ENCODE results near the gene BGLAP.

- TF ChIP-seq, protein P1, sequence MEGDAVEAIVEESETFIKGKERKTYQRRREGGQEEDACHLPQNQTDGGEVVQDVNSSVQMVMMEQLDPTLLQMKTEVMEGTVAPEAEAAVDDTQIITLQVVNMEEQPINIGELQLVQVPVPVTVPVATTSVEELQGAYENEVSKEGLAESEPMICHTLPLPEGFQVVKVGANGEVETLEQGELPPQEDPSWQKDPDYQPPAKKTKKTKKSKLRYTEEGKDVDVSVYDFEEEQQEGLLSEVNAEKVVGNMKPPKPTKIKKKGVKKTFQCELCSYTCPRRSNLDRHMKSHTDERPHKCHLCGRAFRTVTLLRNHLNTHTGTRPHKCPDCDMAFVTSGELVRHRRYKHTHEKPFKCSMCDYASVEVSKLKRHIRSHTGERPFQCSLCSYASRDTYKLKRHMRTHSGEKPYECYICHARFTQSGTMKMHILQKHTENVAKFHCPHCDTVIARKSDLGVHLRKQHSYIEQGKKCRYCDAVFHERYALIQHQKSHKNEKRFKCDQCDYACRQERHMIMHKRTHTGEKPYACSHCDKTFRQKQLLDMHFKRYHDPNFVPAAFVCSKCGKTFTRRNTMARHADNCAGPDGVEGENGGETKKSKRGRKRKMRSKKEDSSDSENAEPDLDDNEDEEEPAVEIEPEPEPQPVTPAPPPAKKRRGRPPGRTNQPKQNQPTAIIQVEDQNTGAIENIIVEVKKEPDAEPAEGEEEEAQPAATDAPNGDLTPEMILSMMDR (IDR thresholded peaks at IDR 0.05; ENCODE audit: low read depth, low read length): no peak
- TF ChIP-seq EZH2phosphoT487 (IDR thresholded peaks at IDR 0.05; ENCODE audit: low read depth): no peak
Observed at GRCh38 chr1:156241311-156241811, 623 bp upstream of the BGLAP start.

All from OCI-LY3 (cell line).